Measurements from ENCODE around the gene PREB. TPM values are rescaled to one million over a fixed set of nuclear protein-coding genes. Genes with fewer than 3 reads are reported as not detected.
"Not testable (repeated sequence)": the region's sequence is repeated elsewhere in the genome, so short reads cannot be mapped to it uniquely, and the experiment has no call there.

The PREB gene
- total RNA-seq, 1 donor from 2014 or later = 37.7 TPM

DNA sequence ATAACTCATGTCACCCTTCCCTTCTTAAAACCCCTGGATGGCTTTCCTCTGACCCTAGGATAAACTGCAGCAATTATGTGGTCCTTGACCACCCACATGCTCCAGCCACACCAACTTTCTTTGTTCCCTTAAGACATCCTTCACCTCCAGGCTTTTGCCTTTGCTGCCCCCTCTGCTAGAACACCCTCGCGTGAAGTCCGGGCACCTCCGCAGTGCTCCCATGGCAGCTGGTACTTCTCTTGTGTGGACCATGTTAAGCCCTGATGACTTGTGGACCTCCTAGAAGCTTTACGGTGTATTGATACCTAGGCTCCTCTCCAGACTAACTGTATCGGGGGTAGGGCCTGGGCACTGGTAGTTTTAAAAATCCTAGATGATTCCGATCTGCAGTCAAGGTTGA is 11.6 kb downstream of the PREB start:
- Histone ChIP-seq H3K36me3 (no peaks in the 10 kb centered on the region), H3K4me1 (peaks cover 15% of the 10 kb centered on the region), H3K27me3 (ENCODE audit: low read depth) (peaks cover 9% of the 10 kb centered on the region), H3K9me3 (no peaks in the 10 kb centered on the region), H3K4me3 (peak overlapping the region; percentile 58), H3K27ac (peak overlapping the region; percentile 31)
- TF ChIP-seq, protein P1, sequence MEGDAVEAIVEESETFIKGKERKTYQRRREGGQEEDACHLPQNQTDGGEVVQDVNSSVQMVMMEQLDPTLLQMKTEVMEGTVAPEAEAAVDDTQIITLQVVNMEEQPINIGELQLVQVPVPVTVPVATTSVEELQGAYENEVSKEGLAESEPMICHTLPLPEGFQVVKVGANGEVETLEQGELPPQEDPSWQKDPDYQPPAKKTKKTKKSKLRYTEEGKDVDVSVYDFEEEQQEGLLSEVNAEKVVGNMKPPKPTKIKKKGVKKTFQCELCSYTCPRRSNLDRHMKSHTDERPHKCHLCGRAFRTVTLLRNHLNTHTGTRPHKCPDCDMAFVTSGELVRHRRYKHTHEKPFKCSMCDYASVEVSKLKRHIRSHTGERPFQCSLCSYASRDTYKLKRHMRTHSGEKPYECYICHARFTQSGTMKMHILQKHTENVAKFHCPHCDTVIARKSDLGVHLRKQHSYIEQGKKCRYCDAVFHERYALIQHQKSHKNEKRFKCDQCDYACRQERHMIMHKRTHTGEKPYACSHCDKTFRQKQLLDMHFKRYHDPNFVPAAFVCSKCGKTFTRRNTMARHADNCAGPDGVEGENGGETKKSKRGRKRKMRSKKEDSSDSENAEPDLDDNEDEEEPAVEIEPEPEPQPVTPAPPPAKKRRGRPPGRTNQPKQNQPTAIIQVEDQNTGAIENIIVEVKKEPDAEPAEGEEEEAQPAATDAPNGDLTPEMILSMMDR (IDR thresholded peaks at IDR 0.05) = no peak
- intact Hi-C loops (cut with DNase I) = no loop called here
- ATAC-seq (no peak), DNase-seq (no peak)

- H3K9me3 ChIP-seq = no peaks in the 10 kb centered on the region
- no peak for DNase-seq
- H3K4me3 ChIP-seq = no peak overlapping the region
- H3K27me3 ChIP-seq (ENCODE audit: low read depth) = peaks cover 15% of the 10 kb centered on the region
- TF ChIP-seq, protein P1 (IDR thresholded peaks at IDR 0.05) = no peak
- intact Hi-C loops (cut with DNase I) = no loop called here
- H3K4me1 ChIP-seq = peaks cover 15% of the 10 kb centered on the region
- ATAC-seq = no peak
- no peak overlapping the region for H3K27ac ChIP-seq
- H3K36me3 ChIP-seq = no peaks in the 10 kb centered on the region
Observed at GRCh38 chr2:27121906-27122305, 12.5 kb downstream of the PREB start.

DNA sequence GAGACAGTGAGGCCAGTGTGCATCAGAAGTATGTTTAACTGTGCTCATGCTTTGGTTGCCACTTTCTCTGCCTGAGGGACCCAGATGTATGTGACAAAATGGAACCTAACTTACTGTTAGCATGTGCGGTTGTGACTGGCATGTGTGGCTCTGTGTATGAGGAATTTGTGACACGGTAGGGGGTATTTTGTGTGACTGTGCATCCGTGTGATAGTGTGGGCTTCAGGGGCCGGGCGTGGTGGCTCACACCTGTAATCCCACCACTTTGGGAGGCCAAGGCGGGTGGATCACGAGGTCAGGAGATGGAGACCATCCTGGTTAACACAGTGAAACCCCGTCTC is 15.1 kb downstream of the PREB start:
- intact Hi-C loops (cut with DNase I); H3K36me3 ChIP-seq; H3K9me3 ChIP-seq; DNase-seq; H3K27ac ChIP-seq; ATAC-seq: not testable (repeated sequence)
- peak overlapping the region; percentile 40 for H3K4me3 ChIP-seq
- peaks cover 15% of the 10 kb centered on the region for H3K4me1 ChIP-seq
- H3K27me3 ChIP-seq (ENCODE audit: low read depth) = peaks cover 16% of the 10 kb centered on the region

- H3K4me3 ChIP-seq = peak within 1 kb of the TSS; percentile 40
- peaks cover 16% of the 10 kb centered on the region for H3K27me3 ChIP-seq (ENCODE audit: low read depth)
- DNase-seq (no peak), ATAC-seq (no peak)
- H3K9me3 ChIP-seq = no peaks in the 10 kb centered on the region
- peaks cover 15% of the 10 kb centered on the region for H3K4me1 ChIP-seq
- intact Hi-C loops (cut with DNase I) = no loop called here
- TF ChIP-seq, protein P1 (IDR thresholded peaks at IDR 0.05) = no peak
- no peak within 1 kb of the TSS for H3K27ac ChIP-seq
- no peaks in the 10 kb centered on the region for H3K36me3 ChIP-seq
Observed at GRCh38 chr2:27118525-27119329, 15.7 kb downstream of the PREB start, which contains the start of gene CGREF1. TSS of gene CGREF1 (minus strand) at chr2:27119128. CDS start at chr2:27104366, 14,762 bp downstream.

DNA sequence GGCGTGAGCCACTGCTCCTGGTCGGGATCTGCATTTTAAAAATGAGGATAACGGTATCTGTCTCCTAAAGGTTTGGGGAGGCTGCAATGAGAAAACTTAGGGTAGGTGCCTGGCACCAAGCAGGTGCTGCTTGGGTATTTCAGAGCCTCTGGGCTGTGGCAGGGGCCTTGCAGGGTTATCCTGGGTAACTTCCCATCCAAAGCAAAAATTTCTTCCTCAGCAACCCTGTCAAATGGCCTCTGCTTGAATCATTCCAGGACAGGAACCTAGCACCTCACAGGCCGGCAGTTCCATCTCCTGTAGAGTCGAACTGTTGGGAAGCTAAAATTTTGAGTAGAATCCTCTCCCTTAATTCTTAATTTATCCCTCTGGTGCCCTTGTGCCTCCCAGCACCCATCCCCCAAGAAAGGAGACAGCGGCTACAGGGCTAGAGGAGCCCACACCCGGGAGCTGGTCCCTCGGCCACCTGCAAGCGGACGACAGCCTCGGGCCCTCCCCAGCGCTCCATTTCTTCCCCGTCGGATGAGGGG is 16.4 kb downstream of the PREB start:
- Histone ChIP-seq H3K4me1 (peaks cover 13% of the 10 kb centered on the region), H3K27me3 (ENCODE audit: low read depth) (peaks cover 16% of the 10 kb centered on the region), H3K27ac (no peak overlapping the region), H3K4me3 (peak overlapping the region; percentile 40), H3K9me3 (no peaks in the 10 kb centered on the region), H3K36me3 (no peaks in the 10 kb centered on the region)
- ATAC-seq (no peak), DNase-seq (no peak)
- TF ChIP-seq, protein P1 (IDR thresholded peaks at IDR 0.05) = no peak
- intact Hi-C loops (cut with DNase I) = no loop called here

DNA sequence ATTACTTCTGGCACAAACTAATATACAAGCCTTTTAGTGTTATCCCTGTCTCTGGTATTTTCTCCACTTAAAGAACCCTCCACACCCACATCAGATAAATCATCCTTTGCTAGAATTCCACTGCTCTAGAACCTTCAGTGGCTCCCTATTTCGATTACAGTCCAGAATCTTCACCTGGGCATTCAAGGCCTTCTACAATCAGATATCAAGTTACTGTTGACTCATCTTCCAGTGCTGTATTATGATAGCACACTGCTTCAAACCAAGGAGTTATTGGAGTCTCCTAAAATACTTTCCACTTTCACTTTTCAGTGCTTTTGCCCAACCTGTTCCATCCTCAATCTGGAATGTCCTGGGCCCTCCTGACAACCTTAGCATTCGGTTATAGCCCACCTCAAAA is 18.9 kb downstream of the PREB start:
- H3K36me3 ChIP-seq = no peaks in the 10 kb centered on the region
- H3K27me3 ChIP-seq (ENCODE audit: low read depth) = peaks cover 16% of the 10 kb centered on the region
- no peak for ATAC-seq
- TF ChIP-seq, protein P1 (IDR thresholded peaks at IDR 0.05) = no peak
- intact Hi-C loops (cut with DNase I) = no loop called here
- H3K4me3 ChIP-seq = no peak overlapping the region
- H3K27ac ChIP-seq = no peak overlapping the region
- DNase-seq = no peak
- peaks cover 9% of the 10 kb centered on the region for H3K4me1 ChIP-seq
- no peaks in the 10 kb centered on the region for H3K9me3 ChIP-seq

DNA sequence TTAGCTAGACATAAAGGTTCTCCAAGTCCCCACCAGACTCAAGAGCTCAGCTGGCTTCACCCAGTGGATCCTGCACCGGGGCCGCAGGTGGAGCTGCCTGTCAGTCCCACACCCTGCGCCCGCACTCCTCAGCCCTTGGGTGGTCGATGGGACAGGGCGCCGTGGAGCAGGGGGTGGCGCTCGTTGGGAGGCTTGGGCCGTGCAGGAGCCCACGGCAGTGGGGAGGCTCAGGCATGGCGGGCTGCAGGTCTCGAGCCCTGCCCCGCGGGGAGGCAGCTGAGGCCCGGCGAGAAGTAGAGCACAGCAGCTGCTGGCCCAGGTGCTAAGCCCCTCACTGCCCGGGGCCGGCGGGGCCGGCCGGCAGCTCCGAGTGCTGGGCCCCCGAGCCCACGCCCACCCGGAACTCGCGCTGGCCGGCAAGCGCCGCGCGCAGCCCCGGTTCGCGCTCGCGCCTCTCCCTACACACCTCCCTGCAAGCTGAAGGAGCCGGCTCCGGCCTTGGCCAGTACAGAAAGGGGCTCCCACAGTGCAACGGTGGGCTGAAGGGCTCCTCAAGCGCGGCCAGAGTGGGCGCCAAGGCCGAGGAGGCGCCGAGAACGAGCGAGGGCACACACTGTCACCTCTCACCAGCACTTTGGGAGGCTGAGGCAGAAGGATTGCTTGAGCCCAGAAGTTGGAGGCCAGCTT is 22.9 kb downstream of the PREB start:
- H3K4me3 ChIP-seq; H3K9me3 ChIP-seq; H3K27me3 ChIP-seq (ENCODE audit: low read depth); ATAC-seq; intact Hi-C loops (cut with DNase I); H3K4me1 ChIP-seq; H3K27ac ChIP-seq; DNase-seq; H3K36me3 ChIP-seq: not testable (repeated sequence)

- H3K4me3 ChIP-seq; H3K4me1 ChIP-seq; ATAC-seq; H3K27ac ChIP-seq; H3K27me3 ChIP-seq (ENCODE audit: low read depth); H3K9me3 ChIP-seq; intact Hi-C loops (cut with DNase I); DNase-seq; H3K36me3 ChIP-seq: not testable (repeated sequence)
Observed at GRCh38 chr2:27110603-27111352, 23.7 kb downstream of the PREB start.
